ENCODE data around the gene OXER1. TPM values are rescaled to one million over a fixed set of nuclear protein-coding genes. Genes with fewer than 3 reads are reported as not detected.

The OXER1 gene
- total and polyA plus RNA-seq, 9 of the 15 experiments (the other 6 are each of a cell fraction or from before 2014, with no cell fraction given): not detected

DNA sequence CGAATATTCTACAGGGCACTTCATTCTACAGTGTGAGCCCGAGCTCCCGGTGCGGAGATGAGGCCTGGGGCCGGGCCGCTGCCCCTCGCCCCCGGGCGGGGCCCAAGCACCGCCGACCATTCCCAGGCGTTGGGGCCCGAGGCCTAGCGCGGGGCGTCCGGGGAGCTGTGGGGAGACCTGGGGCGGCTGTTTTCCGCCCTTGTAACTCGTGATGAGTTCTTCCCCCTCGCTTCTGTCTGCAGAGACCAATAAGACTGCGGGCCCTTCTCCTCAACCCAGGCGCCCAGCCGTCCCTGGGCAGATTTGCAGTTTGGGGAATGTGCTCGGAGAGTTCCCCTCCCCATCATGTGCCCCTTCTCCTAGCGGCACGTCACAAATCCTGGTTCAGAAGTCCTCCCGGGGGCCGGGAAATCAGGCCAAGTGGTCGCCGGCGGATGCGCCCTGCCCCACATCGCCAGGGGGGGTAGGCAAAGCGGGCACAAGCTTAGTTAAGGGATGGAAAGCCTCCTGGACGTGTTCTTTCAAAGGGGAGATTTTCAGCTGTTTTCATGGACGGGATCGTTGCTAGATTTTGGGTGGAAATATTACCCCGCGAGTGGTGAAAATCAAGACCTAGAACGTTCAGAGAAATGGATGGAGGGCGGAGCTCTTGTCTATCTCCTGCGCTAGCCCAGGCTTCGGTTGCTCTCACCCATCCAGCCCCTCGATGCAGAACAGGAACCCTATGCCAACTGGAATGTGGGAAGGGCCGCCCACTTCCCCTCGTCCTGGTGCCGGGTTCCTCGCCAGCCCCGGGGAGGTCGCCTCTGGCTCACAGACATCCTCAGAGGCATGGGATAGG, 47.3 kb upstream of the OXER1 start:
- Histone ChIP-seq H3K27ac (ENCODE audit: extremely low read depth, low read depth, low read length) (peak overlapping the region; percentile 97), H3K9me3 (replicated peaks; ENCODE audit: control insufficient read depth, insufficient read depth, low read depth, low read length) (0 out of 2 replicates have a peak, but pooled peaks cover 4% of the 10 kb centered on the region), H3K9ac (ENCODE audit: insufficient read depth in 1 of 2, low read depth in 2 of 2, low read length in 2 of 2) (peak overlapping the region; percentile 88 to 97), H4K20me1 (replicated peaks; ENCODE audit: control insufficient read depth, insufficient read depth, low read length) (no peaks in the 10 kb centered on the region), H2AFZ (ENCODE audit: low read depth, low read length) (peak overlapping the region; percentile 98), H3K36me3 (ENCODE audit: control insufficient read depth, insufficient read depth, low read length) (no peaks in the 10 kb centered on the region), H3K9me1 (ENCODE audit: control insufficient read depth, insufficient read depth, low read length) (no peaks in the 10 kb centered on the region), H3K4me2 (ENCODE audit: insufficient read depth, low read length) (peak overlapping the region; percentile 94), H3K4me3 (peak overlapping the region; percentile 72), H3K4me1 (replicated peaks in 1 of 2; ENCODE audit: control insufficient read depth in 2 of 2, insufficient read depth in 2 of 2, low read length in 2 of 2) (peaks cover 9 to 19% of the 10 kb centered on the region in 2 experiments; a peak in 4 of 5 replicates), H3K79me2 (ENCODE audit: control insufficient read depth, insufficient read depth, low read length) (no peaks in the 10 kb centered on the region), H3K27me3 (ENCODE audit: control insufficient read depth in 2 of 2, insufficient read depth in 2 of 2, low read length in 2 of 2) (no peaks in the 10 kb centered on the region)
- in situ Hi-C loops (cut with MboI) (no loop called here), intact Hi-C loops (cut with micrococcal nuclease) (no loop called here)
- peak in 1 of 4 experiments; percentile 18 for DNase-seq (ENCODE audit: extremely low read depth in 1 of 4, low spot score in 3 of 4)
- no peak for ATAC-seq
- no TSS peak for BruUV-seq (replicated peaks)
- ChIA-PET CTCF (ENCODE audit: low intra/inter-chr PET ratio) (no interaction called here), POLR2A (interaction anchor here (0.5 to 2.0 kb wide), 9 partner anchors 8 to 1027 kb away, joined by 3 to 17 read pairs (median 4); partner anchors contain the start of genes ABCG5 and ABCG8)
- no peak for FAIRE-seq
- TF ChIP-seq HDAC2 (IDR thresholded peaks at IDR 0.05): no peak
- TF ChIP-seq CAMTA2 (CRISPR knock-in tag; conservative IDR thresholded peaks at IDR 0.05): no peak
- TF ChIP-seq FOXM1 (IDR thresholded peaks at IDR 0.05; ENCODE audit: low read depth): no peak
- 0 out of 2 replicates have a peak, but pooled peaks have one; percentile 10 for TF ChIP-seq FOXM1 (CRISPR knock-in tag; IDR thresholded peaks at IDR 0.05; ENCODE audit: low read depth)
- TF ChIP-seq, protein P1, sequence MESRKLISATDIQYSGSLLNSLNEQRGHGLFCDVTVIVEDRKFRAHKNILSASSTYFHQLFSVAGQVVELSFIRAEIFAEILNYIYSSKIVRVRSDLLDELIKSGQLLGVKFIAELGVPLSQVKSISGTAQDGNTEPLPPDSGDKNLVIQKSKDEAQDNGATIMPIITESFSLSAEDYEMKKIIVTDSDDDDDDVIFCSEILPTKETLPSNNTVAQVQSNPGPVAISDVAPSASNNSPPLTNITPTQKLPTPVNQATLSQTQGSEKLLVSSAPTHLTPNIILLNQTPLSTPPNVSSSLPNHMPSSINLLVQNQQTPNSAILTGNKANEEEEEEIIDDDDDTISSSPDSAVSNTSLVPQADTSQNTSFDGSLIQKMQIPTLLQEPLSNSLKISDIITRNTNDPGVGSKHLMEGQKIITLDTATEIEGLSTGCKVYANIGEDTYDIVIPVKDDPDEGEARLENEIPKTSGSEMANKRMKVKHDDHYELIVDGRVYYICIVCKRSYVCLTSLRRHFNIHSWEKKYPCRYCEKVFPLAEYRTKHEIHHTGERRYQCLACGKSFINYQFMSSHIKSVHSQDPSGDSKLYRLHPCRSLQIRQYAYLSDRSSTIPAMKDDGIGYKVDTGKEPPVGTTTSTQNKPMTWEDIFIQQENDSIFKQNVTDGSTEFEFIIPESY (CRISPR knock-in tag; IDR thresholded peaks at IDR 0.05): peak; percentile 52; the same call in 1 of the 2 replicates
- 73% methylated on average over 35 of the region's 51 CpGs for WGBS (ENCODE audit: insufficient coverage, low coverage, missing lambda C conversion rate)
